CD4-positive, alpha-beta T cell treated with Interleukin-2 at 100 ng/mL for 4 hours (primary cell): ENCODE data around the gene NPTX1.
"Not testable (repeated sequence)": the region's sequence is repeated elsewhere in the genome, so short reads cannot be mapped to it uniquely, and the experiment has no call there.

ENCODE experiments used
- DNase-seq: peaks from one replicate; pipeline ENCODE4 v3.0.0-alpha.2; 2020; ENCODE audit warnings: low spot score

The NPTX1 gene

GRCh38 chr17:80475910-80476876, at the start of gene NPTX1:
NPTX1 (minus strand) TSS chr17:80476607; CDS start chr17:80476446, 161 bp downstream.
- DNase-seq: no peak

GRCh38 chr17:80523956-80524712, 47.7 kb upstream of the NPTX1 start:
- no peak for DNase-seq

GRCh38 chr17:80523054-80523744, 46.8 kb upstream of the NPTX1 start:
- no peak for DNase-seq

- DNase-seq: no peak
Measured at GRCh38 chr17:80520810-80521455, 44.5 kb upstream of the NPTX1 start.

- DNase-seq: no peak
Measured at GRCh38 chr17:80519091-80519781, 42.8 kb upstream of the NPTX1 start.

- no peak for DNase-seq
Measured at GRCh38 chr17:80518392-80518791, 42.0 kb upstream of the NPTX1 start.

- no peak for DNase-seq
Measured at GRCh38 chr17:80517641-80518040, 41.2 kb upstream of the NPTX1 start.

- no peak for DNase-seq
Measured at GRCh38 chr17:80516171-80516932, 39.9 kb upstream of the NPTX1 start.

GRCh38 chr17:80513892-80514291, 37.5 kb upstream of the NPTX1 start:
- no peak for DNase-seq

GRCh38 chr17:80513201-80513600, 36.8 kb upstream of the NPTX1 start:
- DNase-seq: no peak

GRCh38 chr17:80512233-80512632, 35.8 kb upstream of the NPTX1 start:
- no peak for DNase-seq

- DNase-seq: no peak
Measured at GRCh38 chr17:80511222-80512180, 35.1 kb upstream of the NPTX1 start.

GRCh38 chr17:80510772-80511171, 34.4 kb upstream of the NPTX1 start:
- DNase-seq: no peak

- no peak for DNase-seq
Measured at GRCh38 chr17:80510132-80510531, 33.7 kb upstream of the NPTX1 start.

GRCh38 chr17:80509311-80509710, 32.9 kb upstream of the NPTX1 start:
- no peak for DNase-seq

GRCh38 chr17:80507965-80508364, 31.6 kb upstream of the NPTX1 start:
- DNase-seq: no peak

GRCh38 chr17:80507177-80507576, 30.8 kb upstream of the NPTX1 start:
- not testable (repeated sequence) for DNase-seq

- DNase-seq: no peak
Measured at GRCh38 chr17:80504686-80505413, 28.4 kb upstream of the NPTX1 start.

- DNase-seq: no peak
Measured at GRCh38 chr17:80503921-80504320, 27.5 kb upstream of the NPTX1 start.
